K562 (cell line): Measurements from ENCODE around the gene NEDD4L. TPM values are rescaled to one million over a fixed set of nuclear protein-coding genes. Genes with fewer than 3 reads are reported as not detected.

Experiments
- ATAC-seq: fragments of 200-7000 bp; cut with Tn5 transposase; 3 replicates; pipeline ENCODE4 v1.9.1; 2020; ENCODE audit warnings: moderate library complexity
- BruUV-seq: library from RNA; stranded (reverse); fragments of 400-500 nt; replicated peaks from 2 replicates; lab custom pipeline; 2021; lab: Mats Ljungman, UMichigan
- CTCF ChIA-PET: fragments of 300-600 bp; formaldehyde crosslinking; extraction: SDS; loops from one replicate; lab custom pipeline; 2021; ENCODE audit warnings: low intra/inter-chr PET ratio; lab: Yijun Ruan, JAX
- POLR2A ChIA-PET: fragments of 300-600, 350-650 bp; sonication (Branson Sonifier 250); formaldehyde crosslinking; extraction: SDS; loops from one replicate; lab custom pipeline; 2021; ENCODE audit warnings: antibody characterized with exemption, inconsistent platforms; lab: Yijun Ruan, JAX
- DNase-seq, 4 experiments: peaks; one replicate each; pipeline versions ENCODE4 v3.0.0 to v3.0.0-alpha.2; 2011 to 2018; ENCODE audit warnings: low spot score in 3 of 4, mixed read lengths in 3 of 4; ENCODE audit errors: extremely low read depth in 1 of 4
- FAIRE-seq: peaks from 2 replicates; lab custom pipeline; 2011; peaks lifted over from hg19 to GRCh38; lab: Jason Lieb, UNC
- H2AFZ ChIP-seq: 2 replicates; pipeline ENCODE4 v1.6.0; 2011; ENCODE audit warnings: low read depth, low read length, control low read depth, inconsistent platforms
- H3K27ac ChIP-seq: fragments of 200-600 bp; 3 replicates; pipeline ENCODE4 v1.8.0; 2011; ENCODE audit warnings: low read depth, mild to moderate bottlenecking, control low read depth, inconsistent platforms, low read length, moderate library complexity, mixed read lengths; ENCODE audit errors: extremely low read depth
- H3K27me3 ChIP-seq, 2 experiments: fragments of 300-600 bp in 1 of 2; 2 replicates in 1 of 2; 3 replicates in 1 of 2; pipeline versions ENCODE4 v1.6.0 to v1.8.0; 2011; ENCODE audit warnings: inconsistent platforms in 2 of 2, low read length in 2 of 2, mild to moderate bottlenecking in 1 of 2, mixed read lengths in 1 of 2, moderate library complexity in 1 of 2; ENCODE audit not compliant: control insufficient read depth in 2 of 2, insufficient read depth in 2 of 2
- H3K36me3 ChIP-seq: fragments of 300-600 bp; 3 replicates; pipeline ENCODE4 v1.8.0; 2011; ENCODE audit warnings: mild to moderate bottlenecking, low read length, inconsistent platforms; ENCODE audit not compliant: control insufficient read depth, insufficient read depth
- H3K4me1 ChIP-seq, 2 experiments: fragments of 200-600 bp in 1 of 2; replicated peaks in 1 of 2; 2 replicates in 1 of 2; 3 replicates in 1 of 2; pipeline versions ENCODE4 v1.5.1 to v1.8.0; 2011; ENCODE audit warnings: inconsistent platforms in 2 of 2, low read length in 2 of 2, mild to moderate bottlenecking in 1 of 2, mixed read lengths in 1 of 2, moderate library complexity in 1 of 2; ENCODE audit not compliant: control insufficient read depth in 2 of 2, insufficient read depth in 2 of 2
- H3K4me2 ChIP-seq: 2 replicates; pipeline ENCODE4 v1.6.1; 2011; ENCODE audit warnings: low read length, control low read depth, inconsistent platforms, mixed read lengths; ENCODE audit not compliant: insufficient read depth
- H3K4me3 ChIP-seq: fragments of 200-600 bp; sonication (generic), shearing (Covaris generic); 2 replicates; pipeline ENCODE4 v1.5.1; 2016; ENCODE audit warnings: control low read depth, inconsistent platforms
- H3K79me2 ChIP-seq: fragments of 200-600 bp; 3 replicates; pipeline ENCODE4 v1.8.0; 2011; ENCODE audit warnings: low read length, inconsistent platforms; ENCODE audit not compliant: control insufficient read depth, insufficient read depth
- H3K9ac ChIP-seq, 2 experiments: 2 replicates each; pipeline versions ENCODE4 v1.6.0 to v1.6.1; 2011; ENCODE audit warnings: low read depth in 2 of 2, low read length in 2 of 2, control low read depth in 1 of 2, inconsistent platforms in 1 of 2, mild to moderate bottlenecking in 1 of 2, mixed read lengths in 1 of 2; ENCODE audit not compliant: insufficient read depth in 1 of 2
- H3K9me1 ChIP-seq: one replicate; pipeline ENCODE4 v1.6.0; 2011; ENCODE audit warnings: inconsistent platforms, mild to moderate bottlenecking, low read length, moderate library complexity; ENCODE audit not compliant: control insufficient read depth, insufficient read depth
- H3K9me3 ChIP-seq: replicated peaks from 2 replicates; pipeline ENCODE4 v1.5.1; 2011; ENCODE audit warnings: low read depth, low read length, inconsistent platforms; ENCODE audit not compliant: control insufficient read depth, insufficient read depth
- H4K20me1 ChIP-seq: replicated peaks from 2 replicates; pipeline ENCODE4 v1.6.1; 2011; ENCODE audit warnings: low read length, inconsistent platforms, mixed read lengths; ENCODE audit not compliant: control insufficient read depth, insufficient read depth
- CEBPB ChIP-seq: fragments of 450-650 bp; IDR thresholded peaks from 2 replicates; pipeline ENCODE4 v1.6.1; 2016; ENCODE audit warnings: missing genetic modification characterization, missing compliant biosample characterization
- GATA2 ChIP-seq: sonication (generic); formaldehyde crosslinking; IDR thresholded peaks from 2 replicates; pipeline ENCODE4 v1.4.0; 2020; ENCODE audit warnings: mild to moderate bottlenecking, missing genetic modification reagents
- GTF2F1 ChIP-seq: IDR thresholded peaks from 2 replicates; pipeline ENCODE4 v1.6.1; 2011; ENCODE audit warnings: low read depth, low read length, improper control_type of control experiment
- MBD2 ChIP-seq: sonication (generic); IDR thresholded peaks from 2 replicates; pipeline ENCODE4 v1.6.1; 2016; ENCODE audit warnings: low read depth, borderline replicate concordance
- MCM2 ChIP-seq: fragments of 450-650 bp; IDR thresholded peaks from 2 replicates; pipeline ENCODE4 v1.6.1; 2017; ENCODE audit warnings: low read depth, mild to moderate bottlenecking
- NUFIP1 ChIP-seq: fragments of 450-650 bp; IDR thresholded peaks from 2 replicates; pipeline ENCODE4 v1.6.1; 2018; ENCODE audit not compliant: partially characterized antibody
- PRPF4 ChIP-seq: fragments of 200-400 bp; formaldehyde crosslinking; IDR thresholded peaks from one replicate; pipeline ENCODE4 v1.6.1; 2017; ENCODE audit warnings: low read length, low read depth, mild to moderate bottlenecking; ENCODE audit not compliant: insufficient read depth, poor library complexity, severe bottlenecking
- TFAM ChIP-seq: fragments of 250-450 bp; sonication (Bioruptor Pico); conservative IDR thresholded peaks from 2 replicates; pipeline ENCODE4 v1.5.0; 2021; ENCODE audit warnings: mild to moderate bottlenecking, moderate library complexity
- ZNF197 ChIP-seq: fragments of 200-800 bp; sonication (Bioruptor generic); IDR thresholded peaks from 2 replicates; pipeline ENCODE4 v1.6.1; 2016; ENCODE audit warnings: low read depth, missing genetic modification characterization, missing compliant biosample characterization
- ZNF444 ChIP-seq: fragments of 250-450 bp; sonication (Bioruptor Pico); IDR thresholded peaks from 2 replicates; pipeline ENCODE4 v1.4.0; 2020; ENCODE audit warnings: mild to moderate bottlenecking, moderate library complexity
- ZNF639 ChIP-seq, 2 experiments: fragments of 200-800 bp in 1 of 2; sonication (Bioruptor generic) in 1 of 2; sonication (generic) in 1 of 2; formaldehyde crosslinking in 1 of 2; IDR thresholded peaks in 1 of 2; conservative IDR thresholded peaks in 1 of 2; 2 replicates each; pipeline versions ENCODE4 v1.5.0 to v1.6.1; 2016 to 2020; ENCODE audit warnings: missing compliant biosample characterization in 1 of 2, missing genetic modification characterization in 1 of 2, missing genetic modification reagents in 1 of 2
- ZNF699 ChIP-seq: fragments of 250-450 bp; sonication (Bioruptor Pico); IDR thresholded peaks from 2 replicates; pipeline ENCODE4 v1.8.0; 2021; ENCODE audit warnings: mild to moderate bottlenecking, moderate library complexity; ENCODE audit not compliant: insufficient replicate concordance
- ZNF79 ChIP-seq: fragments of 250-450 bp; sonication (Bioruptor Pico); IDR thresholded peaks from 2 replicates; pipeline ENCODE4 v1.4.0; 2020; ENCODE audit warnings: low read depth, mild to moderate bottlenecking, moderate library complexity
- WGBS: fragments of 100-300 bp; shearing (Covaris generic); methylation state at CpG from one replicate; pipeline ENCODE4 v1.1.6; 2016; ENCODE audit warnings: low coverage, mixed read lengths; ENCODE audit not compliant: insufficient coverage; ENCODE audit errors: missing lambda C conversion rate; 5-methylcytosine and 5-hydroxymethylcytosine counted together
- in situ Hi-C: fragments of 300-500 bp; cut with MboI; formaldehyde crosslinking; loops from 4 replicates; pipeline ENCODE4 v1.15.0; 2018; ENCODE audit warnings: inconsistent platforms, mixed read lengths
- intact Hi-C: fragments of 100-400 bp; cut with micrococcal nuclease; formaldehyde crosslinking; loops from 2 replicates; pipeline ENCODE4 v1.14.2; 2022
- polyA plus RNA-seq, 8 experiments: library from polyadenylated mRNA; depleted of rRNA in 4 of 8; stranded (reverse) in 5 of 8; unstranded in 3 of 8; fragments of >200 nt; fragmentation: Nextera tagmentation in 2 of 8; fragmentation: Illumina TruSeq in 1 of 8; extraction: Ambion mirVana in 2 of 8; extraction: Trizol in 1 of 8; gene quantifications; 2 replicates each; pipeline versions ENCODE4 v1.2.1 to v1.2.3, GENCODE V29; 2011 to 2014; ENCODE audit warnings: inconsistent platforms in 1 of 8, missing spikeins in 1 of 8
- total RNA-seq, 7 experiments: library from RNA; depleted of rRNA in 6 of 7; stranded (reverse); fragments of >200 nt in 6 of 7; fragmentation: Illumina TruSeq in 2 of 7; extraction: Trizol in 2 of 7; gene quantifications; 2 replicates each; pipeline versions ENCODE4 v1.2.1 to v1.2.3, GENCODE V29; 2011 to 2021; ENCODE audit warnings: low replicate concordance in 1 of 7

The NEDD4L gene
- total and polyA plus RNA-seq, 9 of the 15 experiments (the other 6 are each of a cell fraction or from before 2014, with no cell fraction given): 8.1 to 33.4 (median 19.9) TPM

DNA sequence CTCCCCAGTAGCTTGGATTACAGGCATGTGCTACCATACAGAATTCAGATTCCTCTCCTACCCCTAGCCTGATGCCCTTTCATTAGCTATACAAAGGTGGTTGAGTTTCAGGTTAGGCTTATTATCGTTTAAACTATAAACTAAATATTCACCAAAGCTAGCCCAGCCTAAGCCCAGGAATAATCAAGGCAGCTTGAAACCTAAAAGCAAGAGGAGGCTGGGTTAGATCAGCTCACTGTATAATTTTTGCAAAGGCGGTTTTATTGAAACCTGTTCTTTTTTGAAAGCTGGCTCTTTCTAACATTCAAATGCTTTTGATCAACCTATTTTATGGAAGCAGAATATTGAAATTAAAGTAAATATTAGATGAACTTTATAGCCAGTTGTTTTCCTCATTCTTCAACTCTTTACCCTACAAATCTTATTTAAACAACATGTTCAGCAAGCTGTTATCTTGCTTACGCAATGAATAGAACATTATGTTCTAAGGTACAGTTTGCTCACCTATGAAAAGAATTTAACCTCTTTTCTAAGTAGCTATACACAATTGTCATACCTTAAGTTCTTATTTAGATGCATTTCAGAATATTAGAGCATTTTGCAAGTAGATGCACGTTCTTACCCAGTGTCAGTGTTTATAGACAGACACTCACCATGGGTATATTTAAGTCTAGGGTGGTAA, 241.6 kb downstream of the NEDD4L start:
- H3K4me1 ChIP-seq: peaks cover 0 to 23% of the 10 kb centered on the region in 2 experiments; a peak in 2 of 5 replicates
- in situ Hi-C loops (no loop called here), intact Hi-C loops (no loop called here)
- no peak overlapping the region for H3K4me3 ChIP-seq
- H3K4me2 ChIP-seq: peak overlapping the region; percentile 55; the same call in 1 of the 2 replicates
- H4K20me1 ChIP-seq: no peaks in the 10 kb centered on the region
- H3K9me3 ChIP-seq: no peaks in the 10 kb centered on the region
- FAIRE-seq (peak; percentile 19), DNase-seq (no peak), ATAC-seq (peak; percentile 54)
- H3K27me3 ChIP-seq: no peaks in the 10 kb centered on the region
- TF ChIP-seq CEBPB (tag) (0 out of 2 replicates have a peak, but pooled peaks have one; percentile 28), ZNF197 (CRISPR knock-in tag) (no peak)
- no peaks in the 10 kb centered on the region for H3K9me1 ChIP-seq
- CTCF ChIA-PET: no interaction called here
- no peaks in the 10 kb centered on the region for H3K79me2 ChIP-seq
- 40% methylated on average over 4 of the region's 4 CpGs for WGBS
- H3K9ac ChIP-seq: no peak overlapping the region
- peak overlapping the region; percentile 51; the same call in 2 of the 3 replicates for H3K27ac ChIP-seq
- POLR2A ChIA-PET: interaction anchor here (0.6 to 1.9 kb wide), 4 partner anchors 10 to 79 kb away, joined by 3 to 5 read pairs (median 3); no protein-coding TSS in a partner anchor
- BruUV-seq: no TSS peak
- no peaks in the 10 kb centered on the region for H3K36me3 ChIP-seq
- no peak overlapping the region for H2AFZ ChIP-seq

GRCh38 chr18:58286632-58287352, 242.8 kb downstream of the NEDD4L start:
- no peaks in the 10 kb centered on the region for H3K27me3 ChIP-seq
- intact Hi-C loops (no loop called here), in situ Hi-C loops (no loop called here)
- no peaks in the 10 kb centered on the region for H3K36me3 ChIP-seq
- DNase-seq: no peak
- no peak for ATAC-seq
- no peak for FAIRE-seq
- H3K4me2 ChIP-seq: no peak overlapping the region
- H3K4me1 ChIP-seq: peaks cover 3 to 23% of the 10 kb centered on the region in 2 experiments; a peak in 3 of 5 replicates
- no TSS peak for BruUV-seq
- H3K9me3 ChIP-seq: no peaks in the 10 kb centered on the region
- WGBS: 63% methylated on average over 3 of the region's 4 CpGs
- H3K9me1 ChIP-seq: no peaks in the 10 kb centered on the region
- no peaks in the 10 kb centered on the region for H3K79me2 ChIP-seq
- no peak overlapping the region for H3K27ac ChIP-seq
- H4K20me1 ChIP-seq: no peaks in the 10 kb centered on the region
- no peak overlapping the region for H3K4me3 ChIP-seq
- ChIA-PET POLR2A (interaction anchor here (1.4 to 1.9 kb wide), 2 partner anchors 9 to 15 kb away, joined by 3 to 5 read pairs; no protein-coding TSS in a partner anchor), CTCF (no interaction called here)
- no peak overlapping the region for H2AFZ ChIP-seq
- H3K9ac ChIP-seq: no peak overlapping the region
- TF ChIP-seq ZNF699: no peak
- TF ChIP-seq ZNF639 (CRISPR knock-in tag; conservative IDR thresholded peaks at IDR 0.05 in 1 of 2, IDR thresholded peaks at IDR 0.05 in 1 of 2): no peak
- TF ChIP-seq GATA2 (CRISPR knock-in tag): no peak
- no peak for TF ChIP-seq ZNF444
- TF ChIP-seq PRPF4: no peak
- TF ChIP-seq MCM2: no peak
- no peak for TF ChIP-seq NUFIP1
- TF ChIP-seq ZNF79 (CRISPR knock-in tag): no peak
- TF ChIP-seq TFAM: no peak
- TF ChIP-seq GTF2F1: no peak
- no peak for TF ChIP-seq MBD2
